M059J (cell line): Measurements from ENCODE around the gene RAB40AL. TPM values are rescaled to one million over a fixed set of nuclear protein-coding genes. Genes with fewer than 3 reads are reported as not detected.

ENCODE experiments used
- DNase-seq: peaks from one replicate; pipeline ENCODE4 v3.0.0-alpha.2; 2012; ENCODE audit warnings: low read depth
- total RNA-seq: library from RNA; depleted of rRNA; stranded (reverse); fragments of >200 nt; shearing (Covaris generic); gene quantifications from 2 replicates; pipeline ENCODE4 v1.2.3, GENCODE V29; 2014; rRNA removed

RAB40AL gene
- total RNA-seq, 1 experiment from 2014 or later = 0.25 TPM

DNA sequence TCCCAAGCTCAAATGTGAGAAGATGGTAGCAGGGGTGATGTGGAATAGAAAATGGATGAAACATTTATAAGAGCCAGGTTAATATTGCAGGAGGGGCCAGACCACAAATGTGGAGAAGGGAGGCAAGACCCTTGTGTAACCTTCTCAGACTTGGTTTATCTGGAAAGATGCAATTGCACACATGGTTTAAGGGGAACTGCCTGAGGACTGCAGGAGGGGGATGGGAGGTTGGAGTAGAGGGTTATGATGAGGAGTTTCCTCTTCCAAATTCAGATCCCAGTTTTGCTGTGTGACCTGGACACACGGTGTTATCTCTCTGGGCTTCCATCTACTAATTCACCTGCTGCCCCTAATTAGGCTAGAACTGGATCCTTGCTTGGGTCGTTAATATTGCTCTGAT is 46.1 kb downstream of the RAB40AL start:
- DNase-seq = no peak

- DNase-seq = peak; percentile 82
Measured at GRCh38 chrX:102985192-102985591, 48.1 kb downstream of the RAB40AL start.

Other genes starting within 250 kb of the RAB40AL start
- 9.3 and 22.3 TPM in 2 replicates for gene GPRASP2, start 224.8 kb upstream of the RAB40AL start, total RNA-seq
- gene GPRASP3, start 216.5 kb upstream of the RAB40AL start, total RNA-seq = 3.8 and 8.6 TPM in 2 replicates
- 561 and 726 TPM in 2 replicates for gene BEX1, start 126.9 kb downstream of the RAB40AL start, total RNA-seq
- gene NXF3, start 155.9 kb downstream of the RAB40AL start, total RNA-seq = 1.4 and 5.2 TPM in 2 replicates